Vagina (tissue), 2 donors: ENCODE measurements around the gene PLEKHM2. TPM values are rescaled to one million over a fixed set of nuclear protein-coding genes. Genes with fewer than 3 reads are reported as not detected.

ENCODE experiments used
- DNase-seq, 2 donors: peaks; one replicate each; pipeline ENCODE4 v3.0.0-alpha.2; 2017; ENCODE audit errors: extremely low spot score in 2 of 2
- H3K27ac ChIP-seq: fragments of 200-600 bp; sonication (generic); one replicate; pipeline ENCODE4 v1.5.1; 2019
- H3K27me3 ChIP-seq: fragments of 200-600 bp; sonication (generic); one replicate; pipeline ENCODE4 v1.5.1; 2019
- H3K36me3 ChIP-seq, 2 donors: fragments of 200-600 bp; sonication (generic); one replicate each; pipeline ENCODE4 v1.5.1; 2017 to 2019
- H3K4me1 ChIP-seq: fragments of 200-600 bp; sonication (generic); one replicate; pipeline ENCODE4 v1.5.1; 2019
- H3K4me3 ChIP-seq, 2 donors: fragments of 200-600 bp; sonication (generic); 1 replicate in 1 of 2; 2 replicates in 1 of 2; pipeline ENCODE4 v1.5.1; 2016 to 2019
- H3K9me3 ChIP-seq: fragments of 200-600 bp; sonication (generic); one replicate; pipeline ENCODE4 v1.5.1; 2019
- POLR2A ChIP-seq, 2 donors: fragments of 450-650 bp; IDR thresholded peaks; one replicate each; pipeline ENCODE4 v1.6.1; 2017; ENCODE audit warnings: antibody characterized with exemption in 2 of 2, mild to moderate bottlenecking in 2 of 2, moderate library complexity in 2 of 2
- POLR2AphosphoS5 ChIP-seq, 2 donors: sonication (generic); formaldehyde crosslinking; IDR thresholded peaks; one replicate each; pipeline ENCODE4 v1.9.0; 2017; ENCODE audit warnings: antibody characterized with exemption in 2 of 2, mild to moderate bottlenecking in 2 of 2, low read depth in 1 of 2; ENCODE audit not compliant: insufficient read depth in 1 of 2
- intact Hi-C: fragments of 100-400 bp; cut with DNase I; formaldehyde crosslinking; loops from one replicate; pipeline ENCODE4 v1.15.1; 2023
- total RNA-seq: library from RNA; depleted of rRNA; stranded (reverse); fragments of >200 nt; gene quantifications from one replicate; pipeline ENCODE4 v1.2.3, GENCODE V29; 2016
- TF ChIP-seq, protein P1 (sequence below), 3 experiments: fragments of 450-650 bp in 2 of 3; fragments of 200-600 bp in 1 of 3; sonication (generic) in 1 of 3; IDR thresholded peaks; one replicate each; pipeline ENCODE4 v1.5.1; 2017 to 2019; ENCODE audit warnings: antibody characterized with exemption in 3 of 3, mild to moderate bottlenecking in 2 of 3, moderate library complexity in 2 of 3

Gene PLEKHM2
- total RNA-seq, 1 donor from 2014 or later = 56.2 TPM

GRCh38 chr1:15723631-15724246 lies 39.6 kb downstream of the PLEKHM2 start:
- Histone ChIP-seq H3K4me3 (no peak overlapping the region), H3K36me3 (peaks cover 0 to 82% of the 10 kb centered on the region in 2 donors), H3K9me3 (no peaks in the 10 kb centered on the region), H3K27me3 (no peaks in the 10 kb centered on the region), H3K27ac (no peak overlapping the region), H3K4me1 (no peaks in the 10 kb centered on the region)
- peak in 1 of 2 donors; percentile 15 for TF ChIP-seq POLR2AphosphoS5 (IDR thresholded peaks at IDR 0.05; ENCODE audit: insufficient read depth in 1 of 2, low read depth in 1 of 2)
- TF ChIP-seq, protein P1, sequence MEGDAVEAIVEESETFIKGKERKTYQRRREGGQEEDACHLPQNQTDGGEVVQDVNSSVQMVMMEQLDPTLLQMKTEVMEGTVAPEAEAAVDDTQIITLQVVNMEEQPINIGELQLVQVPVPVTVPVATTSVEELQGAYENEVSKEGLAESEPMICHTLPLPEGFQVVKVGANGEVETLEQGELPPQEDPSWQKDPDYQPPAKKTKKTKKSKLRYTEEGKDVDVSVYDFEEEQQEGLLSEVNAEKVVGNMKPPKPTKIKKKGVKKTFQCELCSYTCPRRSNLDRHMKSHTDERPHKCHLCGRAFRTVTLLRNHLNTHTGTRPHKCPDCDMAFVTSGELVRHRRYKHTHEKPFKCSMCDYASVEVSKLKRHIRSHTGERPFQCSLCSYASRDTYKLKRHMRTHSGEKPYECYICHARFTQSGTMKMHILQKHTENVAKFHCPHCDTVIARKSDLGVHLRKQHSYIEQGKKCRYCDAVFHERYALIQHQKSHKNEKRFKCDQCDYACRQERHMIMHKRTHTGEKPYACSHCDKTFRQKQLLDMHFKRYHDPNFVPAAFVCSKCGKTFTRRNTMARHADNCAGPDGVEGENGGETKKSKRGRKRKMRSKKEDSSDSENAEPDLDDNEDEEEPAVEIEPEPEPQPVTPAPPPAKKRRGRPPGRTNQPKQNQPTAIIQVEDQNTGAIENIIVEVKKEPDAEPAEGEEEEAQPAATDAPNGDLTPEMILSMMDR (IDR thresholded peaks at IDR 0.05) = no peak
- no peak for DNase-seq
- intact Hi-C loops = no loop called here

DNA sequence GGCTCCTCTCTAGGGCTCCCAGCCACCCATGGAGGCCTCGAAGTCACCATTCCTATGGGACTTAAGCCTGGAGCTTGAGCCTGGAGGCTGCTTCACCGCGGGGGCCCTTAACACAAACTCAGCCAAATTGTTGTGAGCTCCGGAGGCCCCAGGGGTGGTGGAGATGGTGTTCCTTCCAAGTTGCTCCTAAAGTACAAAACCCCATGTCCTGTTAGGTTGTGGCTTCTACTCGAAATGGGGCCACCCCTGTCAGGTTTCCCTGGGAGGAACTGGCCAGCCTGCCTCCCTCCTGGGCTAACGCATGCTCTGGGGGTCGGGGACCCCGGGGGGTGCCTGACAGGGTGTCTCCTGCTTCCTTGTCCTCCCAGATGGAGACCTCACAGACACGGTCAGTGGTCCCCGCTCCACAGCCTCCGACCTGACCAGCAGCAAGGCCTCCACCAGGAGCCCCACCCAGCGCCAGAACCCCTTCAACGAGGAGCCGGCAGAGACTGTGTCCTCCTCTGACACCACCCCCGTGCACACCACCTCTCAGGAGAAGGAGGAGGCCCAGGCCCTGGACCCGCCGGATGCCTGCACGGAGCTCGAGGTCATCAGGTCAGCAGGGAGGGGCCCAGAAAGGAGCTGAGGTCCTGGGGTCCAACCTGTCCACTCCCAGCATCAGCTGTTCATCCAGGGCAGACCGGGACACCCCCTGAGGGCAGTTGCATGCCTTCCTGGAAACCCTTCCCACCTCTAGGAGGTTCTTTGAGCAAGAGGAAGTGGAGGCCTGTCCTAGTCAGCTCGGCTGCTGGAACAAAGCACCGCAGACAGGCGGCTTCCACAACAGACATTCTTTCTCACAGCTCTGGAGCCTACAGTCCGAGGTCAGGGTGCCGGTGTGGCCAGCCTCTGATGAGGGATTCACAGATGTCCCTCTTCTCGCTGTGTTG lies 41.1 kb downstream of the PLEKHM2 start:
- no peak overlapping the region for H3K27ac ChIP-seq
- no peak for DNase-seq
- H3K9me3 ChIP-seq = no peaks in the 10 kb centered on the region
- no peaks in the 10 kb centered on the region for H3K27me3 ChIP-seq
- peaks cover 0 to 82% of the 10 kb centered on the region in 2 donors for H3K36me3 ChIP-seq
- TF ChIP-seq POLR2AphosphoS5 (IDR thresholded peaks at IDR 0.05; ENCODE audit: insufficient read depth in 1 of 2, low read depth in 1 of 2) (no peak), POLR2A (IDR thresholded peaks at IDR 0.05) (no peak)
- TF ChIP-seq, protein P1 (IDR thresholded peaks at IDR 0.05) = no peak
- intact Hi-C loops = no loop called here
- H3K4me1 ChIP-seq = no peaks in the 10 kb centered on the region
- no peak overlapping the region for H3K4me3 ChIP-seq

GRCh38 chr1:15726508-15726907 lies 42.4 kb downstream of the PLEKHM2 start:
- no peak for DNase-seq
- no peaks in the 10 kb centered on the region for H3K9me3 ChIP-seq
- H3K4me3 ChIP-seq = no peak overlapping the region
- H3K27ac ChIP-seq = no peak overlapping the region
- H3K4me1 ChIP-seq = no peaks in the 10 kb centered on the region
- intact Hi-C loops = no loop called here
- TF ChIP-seq, protein P1 (IDR thresholded peaks at IDR 0.05) = no peak
- no peak for TF ChIP-seq POLR2A (IDR thresholded peaks at IDR 0.05)
- TF ChIP-seq POLR2AphosphoS5 (IDR thresholded peaks at IDR 0.05; ENCODE audit: insufficient read depth in 1 of 2, low read depth in 1 of 2) = no peak
- peaks cover 0 to 83% of the 10 kb centered on the region in 2 donors for H3K36me3 ChIP-seq
- H3K27me3 ChIP-seq = no peaks in the 10 kb centered on the region

DNA sequence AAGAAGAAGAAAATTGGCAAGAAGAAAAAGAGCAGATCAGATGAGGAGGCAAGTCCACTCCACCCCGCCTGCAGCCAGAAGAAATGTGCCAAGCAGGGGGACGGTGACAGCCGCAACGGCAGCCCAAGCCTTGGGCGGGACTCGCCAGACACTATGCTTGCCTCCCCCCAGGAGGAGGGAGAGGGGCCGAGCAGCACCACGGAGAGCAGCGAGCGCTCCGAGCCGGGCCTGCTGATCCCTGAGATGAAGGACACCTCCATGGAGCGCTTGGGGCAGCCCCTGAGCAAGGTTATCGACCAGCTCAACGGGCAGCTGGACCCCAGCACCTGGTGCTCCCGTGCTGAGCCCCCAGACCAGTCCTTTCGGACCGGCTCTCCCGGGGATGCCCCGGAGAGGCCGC lies 42.9 kb downstream of the PLEKHM2 start:
- Histone ChIP-seq H3K9me3 (no peaks in the 10 kb centered on the region), H3K4me3 (no peak overlapping the region), H3K36me3 (peaks cover 0 to 83% of the 10 kb centered on the region in 2 donors), H3K4me1 (no peaks in the 10 kb centered on the region), H3K27ac (no peak overlapping the region), H3K27me3 (no peaks in the 10 kb centered on the region)
- DNase-seq = no peak
- no peak for TF ChIP-seq POLR2A (IDR thresholded peaks at IDR 0.05)
- TF ChIP-seq, protein P1 (IDR thresholded peaks at IDR 0.05) = no peak
- TF ChIP-seq POLR2AphosphoS5 (IDR thresholded peaks at IDR 0.05; ENCODE audit: insufficient read depth in 1 of 2, low read depth in 1 of 2) = no peak
- intact Hi-C loops = no loop called here
